Parathyroid adenoma (tissue), 2 donors: ENCODE measurements around the gene STON1.

Source experiments
- H2AFZ ChIP-seq: fragments of 300-600 bp; sonication (generic); one replicate; pipeline ENCODE4 v1.7.0; 2017; ENCODE audit warnings: antibody characterized with exemption, mild to moderate bottlenecking
- H3K27ac ChIP-seq: fragments of 300-600 bp; sonication (generic); one replicate; pipeline ENCODE4 v1.7.0; 2017
- H3K27me3 ChIP-seq: fragments of 300-600 bp; sonication (generic); one replicate; pipeline ENCODE4 v1.7.0; 2017; ENCODE audit warnings: low read length; ENCODE audit not compliant: control insufficient read depth, insufficient read depth
- H3K36me3 ChIP-seq: fragments of 300-600 bp; sonication (generic); one replicate; pipeline ENCODE4 v1.7.0; 2017; ENCODE audit warnings: low read length; ENCODE audit not compliant: control insufficient read depth, insufficient read depth
- H3K4me1 ChIP-seq: fragments of 300-600 bp; sonication (generic); one replicate; pipeline ENCODE4 v1.7.0; 2017; ENCODE audit warnings: control low read depth
- H3K4me2 ChIP-seq: fragments of 300-600 bp; sonication (generic); one replicate; pipeline ENCODE4 v1.7.0; 2017; ENCODE audit warnings: low read length
- H3K4me3 ChIP-seq: fragments of 300-600 bp; sonication (generic); one replicate; pipeline ENCODE4 v1.7.0; 2017; ENCODE audit warnings: low read depth, low read length
- H3K79me2 ChIP-seq: fragments of 300-600 bp; sonication (generic); one replicate; pipeline ENCODE4 v1.7.0; 2017; ENCODE audit warnings: control low read depth
- H3K9ac ChIP-seq: fragments of 300-600 bp; sonication (generic); one replicate; pipeline ENCODE4 v1.7.0; 2017; ENCODE audit warnings: mild to moderate bottlenecking
- H3K9me3 ChIP-seq: fragments of 300-600 bp; sonication (generic); one replicate; pipeline ENCODE4 v1.7.0; 2017; ENCODE audit warnings: low read length; ENCODE audit not compliant: control insufficient read depth
- CTCF ChIP-seq: fragments of 300-600 bp; sonication (generic); IDR thresholded peaks from one replicate; pipeline ENCODE4 v1.7.0; 2017; ENCODE audit warnings: antibody characterized with exemption, mild to moderate bottlenecking
- donor health status: primary hyperparathyroidism.

The STON1 gene

GRCh38 chr2:48572816-48573215 lies 42.9 kb downstream of the STON1 start:
- H3K27ac ChIP-seq = peak overlapping the region; percentile 26
- no peaks in the 10 kb centered on the region for H3K9me3 ChIP-seq
- peaks cover 30% of the 10 kb centered on the region for H3K4me1 ChIP-seq
- no peak overlapping the region for H3K4me2 ChIP-seq
- H3K36me3 ChIP-seq = no peaks in the 10 kb centered on the region
- no peak overlapping the region for H3K4me3 ChIP-seq
- no peaks in the 10 kb centered on the region for H3K27me3 ChIP-seq
- peak overlapping the region; percentile 73 for H2AFZ ChIP-seq
- H3K79me2 ChIP-seq = no peaks in the 10 kb centered on the region
- H3K9ac ChIP-seq = no peak overlapping the region
- TF ChIP-seq CTCF = no peak

- H2AFZ ChIP-seq = no peak overlapping the region
- H3K79me2 ChIP-seq = no peaks in the 10 kb centered on the region
- no peak overlapping the region for H3K9ac ChIP-seq
- H3K36me3 ChIP-seq = no peaks in the 10 kb centered on the region
- no peak overlapping the region for H3K27ac ChIP-seq
- TF ChIP-seq CTCF = no peak
- peaks cover 24% of the 10 kb centered on the region for H3K4me1 ChIP-seq
- no peak overlapping the region for H3K4me3 ChIP-seq
- no peaks in the 10 kb centered on the region for H3K9me3 ChIP-seq
- no peak overlapping the region for H3K4me2 ChIP-seq
- no peaks in the 10 kb centered on the region for H3K27me3 ChIP-seq
Measured at GRCh38 chr2:48574353-48575287, 44.7 kb downstream of the STON1 start.

- no peak for TF ChIP-seq CTCF
Measured at GRCh38 chr2:48578313-48578712, 48.4 kb downstream of the STON1 start.

GRCh38 chr2:48583961-48584360 lies 54.0 kb downstream of the STON1 start:
- H3K9ac ChIP-seq = no peak overlapping the region
- H3K36me3 ChIP-seq = no peaks in the 10 kb centered on the region
- no peaks in the 10 kb centered on the region for H3K9me3 ChIP-seq
- no peak for TF ChIP-seq CTCF
- H3K4me2 ChIP-seq = no peak overlapping the region
- peaks cover 28% of the 10 kb centered on the region for H3K4me1 ChIP-seq
- H3K27me3 ChIP-seq = no peaks in the 10 kb centered on the region
- no peaks in the 10 kb centered on the region for H3K79me2 ChIP-seq
- H3K4me3 ChIP-seq = no peak overlapping the region
- no peak overlapping the region for H2AFZ ChIP-seq
- H3K27ac ChIP-seq = no peak overlapping the region

More at GRCh38 chr2:48578313-48578712, 48.4 kb downstream of the STON1 start:
- Histone ChIP-seq H3K4me1 (peaks cover 7% of the 10 kb centered on the region), H2AFZ (no peak overlapping the region), H3K36me3 (no peaks in the 10 kb centered on the region), H3K4me2 (no peak overlapping the region), H3K27me3 (no peaks in the 10 kb centered on the region), H3K79me2 (no peaks in the 10 kb centered on the region), H3K4me3 (no peak overlapping the region), H3K27ac (no peak overlapping the region), H3K9me3 (no peaks in the 10 kb centered on the region), H3K9ac (no peak overlapping the region)
